Tibial artery (tissue), 4 donors: Measurements from ENCODE around the gene ACSL6.

Experiments
- DNase-seq, 2 donors: peaks; one replicate each; pipeline ENCODE4 v3.0.0-alpha.2; 2019
- H3K27ac ChIP-seq, 2 donors: fragments of 200-600 bp; sonication (generic) in 1 of 2; 1 replicate in 1 of 2; 2 replicates in 1 of 2; pipeline ENCODE4 v1.5.1; 2018 to 2019; ENCODE audit warnings: mild to moderate bottlenecking in 1 of 2
- H3K27me3 ChIP-seq, 2 donors: fragments of 200-600 bp; sonication (generic) in 1 of 2; one replicate each; pipeline versions ENCODE4 v1.5.1 to v1.6.0; 2016 to 2019
- H3K36me3 ChIP-seq, 3 donors: fragments of 200-600 bp; sonication (generic) in 2 of 3; one replicate each; pipeline ENCODE4 v1.5.1; 2016 to 2019; ENCODE audit warnings: mild to moderate bottlenecking in 2 of 3
- H3K4me1 ChIP-seq, 4 donors: fragments of 200-600 bp; sonication (generic) in 2 of 4; 1 replicate in 3 of 4; 2 replicates in 1 of 4; pipeline ENCODE4 v1.5.1; 2016 to 2019
- H3K4me3 ChIP-seq, 2 donors: fragments of 200-600 bp; sonication (generic) in 1 of 2; 1 replicate in 1 of 2; 2 replicates in 1 of 2; pipeline ENCODE4 v1.5.1; 2018 to 2019; ENCODE audit warnings: mild to moderate bottlenecking in 2 of 2
- H3K9me3 ChIP-seq, 3 donors: fragments of 200-600 bp; sonication (generic) in 1 of 3; one replicate each; pipeline ENCODE4 v1.5.1; 2016 to 2019
- intact Hi-C: fragments of 100-400 bp; cut with DNase I; formaldehyde crosslinking; loops from one replicate; pipeline ENCODE4 v1.15.0; 2023; ENCODE audit warnings: low total_unique reads
- TF ChIP-seq, protein P1 (sequence below), 2 experiments: fragments of 200-600 bp in 1 of 2; fragments of 450-650 bp in 1 of 2; IDR thresholded peaks; one replicate each; pipeline ENCODE4 v1.5.1; 2017 to 2019; ENCODE audit warnings: antibody characterized with exemption in 2 of 2, mild to moderate bottlenecking in 1 of 2, moderate library complexity in 1 of 2

The ACSL6 gene

DNA sequence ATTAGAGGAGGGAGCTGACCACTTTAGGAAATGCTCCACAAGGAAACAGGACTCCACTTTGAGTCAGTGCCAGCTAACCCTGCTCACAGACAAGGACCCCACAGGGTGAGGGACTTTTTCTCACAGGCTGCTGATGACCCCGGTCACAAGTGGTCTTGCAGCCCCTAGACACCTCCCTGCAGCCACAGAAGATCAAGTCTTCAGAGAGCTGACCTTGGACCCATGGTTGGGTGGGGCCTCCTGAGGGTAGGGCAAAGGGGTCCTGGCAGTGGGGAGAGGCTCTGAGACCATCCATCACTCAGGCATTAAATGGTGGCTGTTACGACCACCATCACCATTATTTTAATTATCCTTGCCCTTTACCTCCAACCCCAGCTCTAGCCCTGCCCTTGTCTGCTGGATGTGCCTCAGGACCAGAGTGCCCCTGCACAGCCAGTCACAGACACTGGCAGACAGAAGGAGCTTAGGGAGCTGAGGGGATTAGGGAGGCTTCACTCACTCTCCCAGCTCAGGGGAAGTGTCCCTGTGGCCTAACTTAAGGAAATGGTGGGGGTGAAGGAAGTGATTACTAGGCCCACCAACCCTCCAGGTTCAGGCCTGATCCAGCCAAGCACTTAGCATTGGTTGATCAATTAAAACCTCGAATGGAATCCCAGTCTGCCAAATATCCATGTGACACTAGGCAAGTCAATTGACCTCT lies 1.6 kb downstream of the ACSL6 start:
- Histone ChIP-seq H3K4me3 (no peak overlapping the region), H3K27me3 (peaks cover 0 to 40% of the 10 kb centered on the region in 2 donors), H3K9me3 (no peaks in the 10 kb centered on the region), H3K36me3 (no peaks in the 10 kb centered on the region), H3K27ac (no peak overlapping the region), H3K4me1 (peaks cover 0 to 16% (median 14%) of the 10 kb centered on the region in 4 donors)
- intact Hi-C loops = loop anchor here (5.0 kb wide), 1 partner anchor 423 kb away; no protein-coding TSS in a partner anchor
- peak; percentile 10 to 33 for DNase-seq
- TF ChIP-seq, protein P1, sequence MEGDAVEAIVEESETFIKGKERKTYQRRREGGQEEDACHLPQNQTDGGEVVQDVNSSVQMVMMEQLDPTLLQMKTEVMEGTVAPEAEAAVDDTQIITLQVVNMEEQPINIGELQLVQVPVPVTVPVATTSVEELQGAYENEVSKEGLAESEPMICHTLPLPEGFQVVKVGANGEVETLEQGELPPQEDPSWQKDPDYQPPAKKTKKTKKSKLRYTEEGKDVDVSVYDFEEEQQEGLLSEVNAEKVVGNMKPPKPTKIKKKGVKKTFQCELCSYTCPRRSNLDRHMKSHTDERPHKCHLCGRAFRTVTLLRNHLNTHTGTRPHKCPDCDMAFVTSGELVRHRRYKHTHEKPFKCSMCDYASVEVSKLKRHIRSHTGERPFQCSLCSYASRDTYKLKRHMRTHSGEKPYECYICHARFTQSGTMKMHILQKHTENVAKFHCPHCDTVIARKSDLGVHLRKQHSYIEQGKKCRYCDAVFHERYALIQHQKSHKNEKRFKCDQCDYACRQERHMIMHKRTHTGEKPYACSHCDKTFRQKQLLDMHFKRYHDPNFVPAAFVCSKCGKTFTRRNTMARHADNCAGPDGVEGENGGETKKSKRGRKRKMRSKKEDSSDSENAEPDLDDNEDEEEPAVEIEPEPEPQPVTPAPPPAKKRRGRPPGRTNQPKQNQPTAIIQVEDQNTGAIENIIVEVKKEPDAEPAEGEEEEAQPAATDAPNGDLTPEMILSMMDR (IDR thresholded peaks at IDR 0.05) = no peak

DNA sequence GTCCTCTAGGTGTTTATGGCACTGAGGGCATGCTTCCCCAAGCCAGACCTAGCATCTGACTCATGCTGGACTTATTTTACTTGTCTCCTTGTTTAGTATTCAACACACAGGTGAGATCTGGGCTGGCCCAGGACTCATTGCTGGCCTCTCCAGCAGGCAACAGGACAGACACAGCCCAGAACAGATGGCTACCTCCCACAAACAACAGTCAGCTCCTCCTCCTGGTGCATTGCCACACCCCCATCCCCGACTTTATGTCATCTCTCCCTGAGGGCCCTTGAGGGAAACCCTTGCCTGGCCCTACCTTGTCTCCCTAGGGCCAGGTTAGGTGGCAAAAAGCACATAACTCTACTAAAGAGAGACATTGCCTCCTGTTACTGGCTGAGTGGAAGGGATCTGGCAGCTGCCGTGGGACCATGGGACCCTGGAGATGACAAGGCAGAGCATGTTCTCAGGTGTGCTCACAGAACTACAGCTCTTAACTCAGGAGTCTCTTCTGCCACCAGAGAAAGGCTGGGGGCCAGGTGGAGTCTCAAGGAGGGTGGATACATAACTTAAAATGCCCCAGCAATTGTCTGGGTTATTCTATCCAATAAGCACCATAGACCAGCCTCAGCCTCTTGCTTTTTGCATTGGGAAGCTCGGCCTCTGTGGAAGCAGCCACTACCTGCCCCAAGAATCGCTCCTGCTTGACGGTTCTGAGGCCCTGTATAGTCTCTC lies 2.3 kb downstream of the ACSL6 start:
- Histone ChIP-seq H3K36me3 (no peaks in the 10 kb centered on the region), H3K9me3 (no peaks in the 10 kb centered on the region), H3K27me3 (peaks cover 0 to 40% of the 10 kb centered on the region in 2 donors), H3K4me1 (peaks cover 0 to 16% (median 14%) of the 10 kb centered on the region in 4 donors), H3K27ac (no peak overlapping the region), H3K4me3 (no peak overlapping the region)
- intact Hi-C loops = loop anchor here (5.0 kb wide), 1 partner anchor 422 kb away; no protein-coding TSS in a partner anchor
- peak; percentile 17 to 49 for DNase-seq
- TF ChIP-seq, protein P1 (IDR thresholded peaks at IDR 0.05) = no peak

DNA sequence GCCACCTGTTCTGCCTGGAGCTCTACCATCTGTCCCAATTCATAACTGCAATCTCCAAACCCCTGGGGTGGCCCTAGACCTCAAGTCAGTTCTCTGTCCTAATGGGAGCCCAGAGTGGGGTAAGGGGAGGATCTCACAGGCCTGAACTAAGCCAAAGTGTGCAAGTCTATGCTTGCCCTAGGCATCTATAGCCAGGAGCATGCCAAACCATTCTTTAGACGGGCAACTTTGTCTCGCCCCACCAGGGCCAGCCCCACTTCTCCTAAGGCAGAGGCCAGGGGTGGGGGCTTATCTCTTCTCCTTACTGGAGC lies 3.3 kb downstream of the ACSL6 start:
- H3K27me3 ChIP-seq = peaks cover 0 to 40% of the 10 kb centered on the region in 2 donors
- H3K36me3 ChIP-seq = no peaks in the 10 kb centered on the region
- TF ChIP-seq, protein P1 (IDR thresholded peaks at IDR 0.05) = no peak
- no peak overlapping the region for H3K4me3 ChIP-seq
- intact Hi-C loops = loop anchor here (5.0 kb wide), 1 partner anchor 421 kb away; no protein-coding TSS in a partner anchor
- H3K4me1 ChIP-seq = peaks cover 0 to 18% (median 16%) of the 10 kb centered on the region in 4 donors
- H3K9me3 ChIP-seq = no peaks in the 10 kb centered on the region
- no peak overlapping the region for H3K27ac ChIP-seq
- peak in 1 of 2 donors; percentile 8 for DNase-seq

DNA sequence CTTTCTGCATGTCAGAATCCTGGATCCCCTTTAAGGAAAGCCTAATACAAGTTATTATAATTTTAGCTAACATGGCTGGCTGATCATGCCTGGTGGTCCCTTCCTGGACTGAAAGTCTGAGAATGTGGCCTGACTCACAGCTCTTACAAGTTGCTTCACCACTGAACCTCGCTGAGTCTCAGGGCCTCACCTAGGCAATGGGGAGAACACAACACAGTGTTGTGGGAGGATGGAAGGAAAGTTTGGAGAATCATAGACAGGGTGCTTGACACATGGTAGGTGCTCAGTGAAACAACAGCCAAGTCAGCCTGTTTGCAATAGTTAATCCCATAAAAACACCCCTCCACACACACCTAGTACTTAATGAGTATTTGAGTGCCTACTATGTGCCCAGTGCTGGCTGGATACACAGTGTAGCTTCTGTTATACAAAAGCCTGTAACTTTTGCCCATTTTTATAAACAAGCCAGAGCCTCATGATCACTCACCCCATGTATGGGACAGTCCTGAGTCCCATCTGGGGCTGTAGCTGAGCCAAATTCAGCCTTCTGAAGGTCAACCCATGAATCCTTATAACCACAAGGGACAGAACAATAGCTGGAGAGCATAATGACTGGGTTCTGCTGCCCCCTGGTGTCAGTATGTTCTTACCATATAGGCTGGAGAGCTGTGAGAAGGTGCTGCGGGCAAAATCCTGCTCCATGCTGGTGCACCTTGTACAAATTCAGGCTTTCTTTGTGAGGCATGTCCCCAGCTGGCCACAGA lies 3.9 kb downstream of the ACSL6 start:
- H3K4me1 ChIP-seq = peaks cover 0 to 20% (median 16%) of the 10 kb centered on the region in 4 donors
- TF ChIP-seq, protein P1 (IDR thresholded peaks at IDR 0.05) = peak; percentile 62 to 78
- H3K9me3 ChIP-seq = no peaks in the 10 kb centered on the region
- intact Hi-C loops = loop anchor here (5.0 kb wide), 1 partner anchor 420 kb away; no protein-coding TSS in a partner anchor
- peak in 1 of 2 donors; percentile 77 for DNase-seq
- no peaks in the 10 kb centered on the region for H3K36me3 ChIP-seq
- no peak overlapping the region for H3K4me3 ChIP-seq
- H3K27me3 ChIP-seq = peaks cover 0 to 40% of the 10 kb centered on the region in 2 donors
- H3K27ac ChIP-seq = no peak overlapping the region

DNA sequence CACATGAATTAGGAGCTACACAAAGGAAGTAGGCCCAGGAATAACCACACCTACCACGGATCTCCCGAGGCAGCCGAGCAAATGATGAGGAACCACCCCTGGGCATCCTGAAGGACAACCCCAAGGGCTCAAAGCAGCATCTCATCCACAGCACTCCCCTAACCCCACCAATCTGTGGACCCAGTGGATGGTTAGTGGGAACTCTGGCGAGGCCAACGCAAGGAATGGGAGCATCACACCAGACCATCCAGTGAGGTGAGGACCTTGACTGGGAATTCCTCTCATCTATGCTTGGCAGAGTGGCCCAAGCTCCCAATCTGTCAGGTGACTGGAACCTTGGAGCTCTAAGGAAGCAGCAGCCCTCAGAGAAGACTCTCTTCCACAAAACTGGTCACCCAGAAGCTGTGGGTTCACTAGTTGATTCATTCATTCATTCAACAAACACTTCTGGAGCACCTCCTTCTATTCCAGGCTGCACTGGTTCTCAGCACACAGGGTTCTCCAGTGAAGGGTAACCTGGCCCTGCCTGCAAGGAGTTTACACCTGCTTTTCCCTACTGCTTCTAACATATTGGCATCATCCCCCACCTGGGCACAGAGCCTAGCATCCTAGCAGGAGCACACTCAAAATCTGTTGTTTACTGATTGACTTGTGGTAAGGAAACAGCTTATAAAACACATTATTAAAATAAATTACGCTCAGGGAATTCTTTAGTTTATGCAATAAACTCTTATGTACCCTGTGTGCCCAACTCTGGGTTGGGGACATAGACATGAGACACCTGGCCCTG lies 4.9 kb downstream of the ACSL6 start:
- peaks cover 0 to 30% of the 10 kb centered on the region in 2 donors for H3K27me3 ChIP-seq
- no peaks in the 10 kb centered on the region for H3K9me3 ChIP-seq
- peaks cover 0 to 18% (median 10%) of the 10 kb centered on the region in 4 donors for H3K4me1 ChIP-seq
- intact Hi-C loops = loop anchor here (5.0 kb wide), 1 partner anchor 419 kb away; no protein-coding TSS in a partner anchor
- TF ChIP-seq, protein P1 (IDR thresholded peaks at IDR 0.05) = no peak
- no peaks in the 10 kb centered on the region for H3K36me3 ChIP-seq
- DNase-seq = no peak
- H3K27ac ChIP-seq = no peak overlapping the region
- H3K4me3 ChIP-seq = no peak overlapping the region
